ENCODE results near the gene NR3C2.

Gene NR3C2

GRCh38 chr4:148224476-148224875 lies 217.7 kb downstream of the NR3C2 start:
- no peak overlapping the region for H3K27ac ChIP-seq
- no peak for TF ChIP-seq CTCF (IDR thresholded peaks at IDR 0.05)
- TF ChIP-seq ZFX (IDR thresholded peaks at IDR 0.05; ENCODE audit: borderline replicate concordance) = no peak

- no peak for TF ChIP-seq ZFX (IDR thresholded peaks at IDR 0.05; ENCODE audit: borderline replicate concordance)
- no peak for TF ChIP-seq CTCF (IDR thresholded peaks at IDR 0.05)
- no peak overlapping the region for H3K27ac ChIP-seq
Observed at GRCh38 chr4:148222991-148223660, 219.1 kb downstream of the NR3C2 start.

- TF ChIP-seq CTCF (IDR thresholded peaks at IDR 0.05) (no peak), ZFX (IDR thresholded peaks at IDR 0.05; ENCODE audit: borderline replicate concordance) (no peak)
- no peak overlapping the region for H3K27ac ChIP-seq
Observed at GRCh38 chr4:148216866-148217814, 225.1 kb downstream of the NR3C2 start.

GRCh38 chr4:148216321-148216720 lies 225.9 kb downstream of the NR3C2 start:
- H3K27ac ChIP-seq = no peak overlapping the region
- no peak for TF ChIP-seq CTCF (IDR thresholded peaks at IDR 0.05)
- no peak for TF ChIP-seq ZFX (IDR thresholded peaks at IDR 0.05; ENCODE audit: borderline replicate concordance)

- TF ChIP-seq CTCF (IDR thresholded peaks at IDR 0.05) (no peak), ZFX (IDR thresholded peaks at IDR 0.05; ENCODE audit: borderline replicate concordance) (no peak)
- no peak overlapping the region for H3K27ac ChIP-seq
Observed at GRCh38 chr4:148215202-148215601, 227.0 kb downstream of the NR3C2 start.

- no peak overlapping the region for H3K27ac ChIP-seq
- TF ChIP-seq CTCF (IDR thresholded peaks at IDR 0.05) = no peak
- TF ChIP-seq ZFX (IDR thresholded peaks at IDR 0.05; ENCODE audit: borderline replicate concordance) = no peak
Observed at GRCh38 chr4:148214529-148215166, 227.6 kb downstream of the NR3C2 start.
